Stomach (tissue), 4 donors: Measurements from ENCODE around the gene CTIF.

Experiments
- EP300 ChIP-seq: sonication (generic); formaldehyde crosslinking; IDR thresholded peaks from one replicate; pipeline ENCODE4 v1.6.1; 2017; ENCODE audit warnings: antibody characterized with exemption
- POLR2A ChIP-seq, 4 donors: fragments of 450-650 bp; IDR thresholded peaks; one replicate each; pipeline ENCODE4 v1.6.1; 2016; ENCODE audit warnings: antibody characterized with exemption in 4 of 4, control low read depth in 2 of 4, mild to moderate bottlenecking in 1 of 4, moderate library complexity in 1 of 4
- POLR2AphosphoS5 ChIP-seq, 3 donors: sonication (generic); formaldehyde crosslinking; IDR thresholded peaks; one replicate each; pipeline ENCODE4 v1.6.1; 2016; ENCODE audit warnings: antibody characterized with exemption in 3 of 3
- TF ChIP-seq, protein P1 (sequence below), 7 experiments: fragments of 450-650 bp in 4 of 7; fragments of 200-600 bp in 3 of 7; sonication (generic) in 3 of 7; IDR thresholded peaks; one replicate each; pipeline ENCODE4 v1.5.1; 2016 to 2019; ENCODE audit warnings: antibody characterized with exemption in 7 of 7, control low read depth in 2 of 7, mild to moderate bottlenecking in 1 of 7

DNA sequence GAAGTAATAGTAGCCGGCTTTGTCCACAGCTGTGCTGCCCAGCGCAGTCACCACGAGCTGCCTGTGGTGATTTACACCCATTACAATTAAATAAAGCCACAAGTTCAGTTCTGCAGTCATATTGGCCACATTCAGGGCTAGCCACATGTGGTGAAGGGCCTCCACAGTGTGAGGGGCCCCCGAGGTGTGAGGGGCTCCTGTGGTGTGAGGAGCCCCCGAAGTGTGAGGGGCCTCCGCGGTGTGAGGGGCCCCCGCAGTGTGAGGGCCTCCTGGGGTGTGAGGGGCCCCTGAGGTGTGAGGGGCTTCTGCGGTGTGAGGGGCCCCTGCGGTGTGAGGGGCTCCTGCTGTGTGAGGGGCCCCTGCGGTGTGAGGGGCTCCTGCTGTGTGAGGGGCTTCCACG lies 191.2 kb downstream of the CTIF start:
- no peak for TF ChIP-seq POLR2A (IDR thresholded peaks at IDR 0.05)
- TF ChIP-seq, protein P1, sequence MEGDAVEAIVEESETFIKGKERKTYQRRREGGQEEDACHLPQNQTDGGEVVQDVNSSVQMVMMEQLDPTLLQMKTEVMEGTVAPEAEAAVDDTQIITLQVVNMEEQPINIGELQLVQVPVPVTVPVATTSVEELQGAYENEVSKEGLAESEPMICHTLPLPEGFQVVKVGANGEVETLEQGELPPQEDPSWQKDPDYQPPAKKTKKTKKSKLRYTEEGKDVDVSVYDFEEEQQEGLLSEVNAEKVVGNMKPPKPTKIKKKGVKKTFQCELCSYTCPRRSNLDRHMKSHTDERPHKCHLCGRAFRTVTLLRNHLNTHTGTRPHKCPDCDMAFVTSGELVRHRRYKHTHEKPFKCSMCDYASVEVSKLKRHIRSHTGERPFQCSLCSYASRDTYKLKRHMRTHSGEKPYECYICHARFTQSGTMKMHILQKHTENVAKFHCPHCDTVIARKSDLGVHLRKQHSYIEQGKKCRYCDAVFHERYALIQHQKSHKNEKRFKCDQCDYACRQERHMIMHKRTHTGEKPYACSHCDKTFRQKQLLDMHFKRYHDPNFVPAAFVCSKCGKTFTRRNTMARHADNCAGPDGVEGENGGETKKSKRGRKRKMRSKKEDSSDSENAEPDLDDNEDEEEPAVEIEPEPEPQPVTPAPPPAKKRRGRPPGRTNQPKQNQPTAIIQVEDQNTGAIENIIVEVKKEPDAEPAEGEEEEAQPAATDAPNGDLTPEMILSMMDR (IDR thresholded peaks at IDR 0.05), result no peak
- TF ChIP-seq POLR2AphosphoS5 (IDR thresholded peaks at IDR 0.05), result no peak
- TF ChIP-seq EP300, result no peak
